ENCODE data around the gene CUL4A.

DNA sequence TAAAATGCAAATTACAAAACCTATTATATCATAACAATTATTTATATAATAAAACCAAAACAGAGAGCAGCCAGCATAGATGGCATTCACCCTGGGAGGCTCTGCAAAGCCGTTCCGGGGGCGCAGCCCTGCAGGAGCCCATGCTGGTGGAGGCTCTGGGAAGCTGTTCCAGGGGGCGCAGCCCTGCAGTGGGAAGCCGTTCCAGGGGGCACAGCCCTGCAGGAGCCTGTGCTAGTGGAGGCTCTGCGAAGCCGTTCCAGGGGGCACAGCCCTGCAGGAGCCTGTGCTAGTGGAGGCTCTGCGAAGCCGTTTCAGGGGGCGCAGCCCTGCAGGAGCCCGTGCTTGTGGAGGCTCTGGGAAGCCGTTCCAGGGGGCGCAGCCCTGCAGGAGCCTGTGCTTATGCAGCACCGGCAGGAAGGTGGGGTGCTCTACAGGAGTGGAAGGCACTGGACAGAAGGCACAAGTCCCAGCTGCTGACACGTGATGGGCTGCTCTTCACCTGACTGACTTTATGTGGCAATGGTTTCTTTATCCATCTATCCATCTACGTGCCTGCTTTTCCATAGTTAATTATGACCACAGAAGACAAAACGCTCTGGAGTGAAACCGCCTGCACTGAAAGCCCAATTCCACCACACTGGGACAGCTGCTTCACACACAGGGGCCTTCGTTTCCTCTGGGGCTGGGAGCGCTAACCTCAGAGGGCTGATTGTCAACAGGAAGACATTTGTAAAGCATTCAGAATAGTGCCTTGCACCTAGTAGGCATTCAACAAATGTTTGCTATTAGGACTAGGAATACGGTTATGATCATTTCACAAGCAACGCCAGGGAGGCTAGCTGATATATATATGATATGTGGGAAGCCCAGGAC, 24.6 kb upstream of the CUL4A start:
- TF ChIP-seq ZC3H10 (CRISPR knock-in tag; IDR thresholded peaks at IDR 0.05) (no peak), OSR1 (CRISPR knock-in tag; IDR thresholded peaks at IDR 0.05) (no peak), RARB (CRISPR knock-in tag; IDR thresholded peaks at IDR 0.05) (no peak), ZFP3 (CRISPR knock-in tag; IDR thresholded peaks at IDR 0.05) (no peak)
- TF ChIP-seq, protein P1, sequence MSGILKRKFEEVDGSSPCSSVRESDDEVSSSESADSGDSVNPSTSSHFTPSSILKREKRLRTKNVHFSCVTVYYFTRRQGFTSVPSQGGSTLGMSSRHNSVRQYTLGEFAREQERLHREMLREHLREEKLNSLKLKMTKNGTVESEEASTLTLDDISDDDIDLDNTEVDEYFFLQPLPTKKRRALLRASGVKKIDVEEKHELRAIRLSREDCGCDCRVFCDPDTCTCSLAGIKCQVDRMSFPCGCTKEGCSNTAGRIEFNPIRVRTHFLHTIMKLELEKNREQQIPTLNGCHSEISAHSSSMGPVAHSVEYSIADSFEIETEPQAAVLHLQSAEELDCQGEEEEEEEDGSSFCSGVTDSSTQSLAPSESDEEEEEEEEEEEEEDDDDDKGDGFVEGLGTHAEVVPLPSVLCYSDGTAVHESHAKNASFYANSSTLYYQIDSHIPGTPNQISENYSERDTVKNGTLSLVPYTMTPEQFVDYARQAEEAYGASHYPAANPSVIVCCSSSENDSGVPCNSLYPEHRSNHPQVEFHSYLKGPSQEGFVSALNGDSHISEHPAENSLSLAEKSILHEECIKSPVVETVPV (CRISPR knock-in tag; IDR thresholded peaks at IDR 0.05), result no peak

Data from SK-N-SH treated with all-trans-retinoic acid at 6 μM for 48 hours (cell line).